GM23338 (cell line): ENCODE measurements around the gene DUSP10. TPM values are rescaled to one million over a fixed set of nuclear protein-coding genes. Genes with fewer than 3 reads are reported as not detected.

Experiments used
- ATAC-seq: fragments of 200-7000 bp; cut with Tn5 transposase; 3 replicates; pipeline ENCODE4 v1.9.1; 2020
- DNase-seq: peaks from one replicate; pipeline ENCODE4 v3.0.0-alpha.2; 2015; ENCODE audit warnings: low spot score
- H2AFZ ChIP-seq: fragments of 200-600 bp; sonication (generic); 2 replicates; pipeline ENCODE4 v1.8.0; 2016; ENCODE audit warnings: antibody characterized with exemption, mild to moderate bottlenecking, moderate library complexity
- H3F3A ChIP-seq: fragments of 200-600 bp; sonication (generic); replicated peaks from 2 replicates; pipeline ENCODE4 v1.8.0; 2017; ENCODE audit warnings: antibody characterized with exemption, mixed run types, low read depth
- H3K27ac ChIP-seq: fragments of 200-600 bp; sonication (generic); 2 replicates; pipeline ENCODE4 v1.6.1; 2016; ENCODE audit warnings: low read depth
- H3K27me3 ChIP-seq: fragments of 200-600 bp; sonication (generic); 2 replicates; pipeline ENCODE4 v1.8.0; 2016; ENCODE audit warnings: mild to moderate bottlenecking, mixed run types, moderate library complexity; ENCODE audit not compliant: insufficient read depth
- H3K36me3 ChIP-seq: fragments of 200-600 bp; sonication (generic); 2 replicates; pipeline ENCODE4 v1.8.0; 2016; ENCODE audit warnings: mild to moderate bottlenecking; ENCODE audit not compliant: insufficient read depth
- H3K4me1 ChIP-seq: fragments of 200-600 bp; sonication (generic); 2 replicates; pipeline ENCODE4 v1.8.0; 2016; ENCODE audit warnings: mild to moderate bottlenecking, moderate library complexity; ENCODE audit not compliant: insufficient read depth
- H3K4me2 ChIP-seq: fragments of 200-600 bp; sonication (generic); 2 replicates; pipeline ENCODE4 v1.7.1; 2017; ENCODE audit warnings: mixed run types
- H3K4me3 ChIP-seq: fragments of 200-600 bp; sonication (generic); 2 replicates; pipeline ENCODE4 v1.6.1; 2016; ENCODE audit warnings: mixed run types
- H3K79me2 ChIP-seq: fragments of 200-600 bp; sonication (generic); replicated peaks from 2 replicates; pipeline ENCODE4 v1.8.0; 2017; ENCODE audit warnings: mild to moderate bottlenecking; ENCODE audit not compliant: insufficient read depth
- H3K9me2 ChIP-seq: fragments of 200-600 bp; sonication (generic); 2 replicates; pipeline ENCODE4 v1.8.0; 2017; ENCODE audit not compliant: insufficient read depth
- H4K20me1 ChIP-seq: fragments of 200-600 bp; sonication (generic); replicated peaks from 2 replicates; pipeline ENCODE4 v1.8.0; 2017; ENCODE audit warnings: mild to moderate bottlenecking; ENCODE audit not compliant: insufficient read depth
- H3K27ac Mint-ChIP-seq: 2 replicates; pipeline ENCODE4 v1.8.0; 2020; ENCODE audit warnings: inconsistent platforms, mild to moderate bottlenecking, moderate library complexity, mixed read lengths
- H3K27me3 Mint-ChIP-seq: 3 replicates; pipeline ENCODE4 v1.8.0; 2022; ENCODE audit warnings: low read depth, mild to moderate bottlenecking, moderate library complexity, mixed read lengths, inconsistent platforms; ENCODE audit not compliant: insufficient read depth, poor library complexity
- H3K36me3 Mint-ChIP-seq: 3 replicates; pipeline ENCODE4 v1.8.0; 2021; ENCODE audit warnings: low read depth, mild to moderate bottlenecking, inconsistent platforms, moderate library complexity, mixed read lengths
- H3K4me1 Mint-ChIP-seq: 3 replicates; pipeline ENCODE4 v1.8.0; 2020; ENCODE audit warnings: mild to moderate bottlenecking, inconsistent platforms, mixed read lengths
- H3K4me3 Mint-ChIP-seq: 3 replicates; pipeline ENCODE4 v1.8.0; 2021; ENCODE audit warnings: moderate library complexity, mild to moderate bottlenecking, inconsistent platforms, mixed read lengths
- H3K9me3 Mint-ChIP-seq: 3 replicates; pipeline ENCODE4 v1.8.0; 2020; ENCODE audit warnings: moderate library complexity, mild to moderate bottlenecking, inconsistent platforms, mixed read lengths
- CREB1 ChIP-seq: fragments of 250-450 bp; sonication (Bioruptor Pico); IDR thresholded peaks from 2 replicates; pipeline ENCODE4 v1.5.0; 2020; ENCODE audit warnings: low read depth, mild to moderate bottlenecking, moderate library complexity
- EZH2 ChIP-seq: fragments of 200-600 bp; sonication (generic); IDR thresholded peaks from one replicate; pipeline ENCODE4 v1.8.0; 2017; ENCODE audit warnings: antibody characterized with exemption, mild to moderate bottlenecking, low read depth; ENCODE audit not compliant: unreplicated experiment
- EZH2phosphoT487 ChIP-seq: fragments of 200-600 bp; sonication (generic); IDR thresholded peaks from one replicate; pipeline ENCODE4 v1.8.1; 2018; ENCODE audit warnings: antibody characterized with exemption; ENCODE audit not compliant: unreplicated experiment
- JUNB ChIP-seq: IDR thresholded peaks from one replicate; pipeline ENCODE4 v1.6.1; 2016; ENCODE audit warnings: antibody characterized with exemption; ENCODE audit not compliant: unreplicated experiment
- NANOG ChIP-seq: IDR thresholded peaks from 2 replicates; pipeline ENCODE4 v1.6.1; 2016; ENCODE audit warnings: antibody characterized with exemption, borderline replicate concordance
- POLR2AphosphoS5 ChIP-seq: IDR thresholded peaks from 2 replicates; pipeline ENCODE4 v1.6.1; 2016; ENCODE audit warnings: antibody characterized with exemption, low read depth
- STAT1 ChIP-seq: IDR thresholded peaks from one replicate; pipeline ENCODE4 v1.6.1; 2016; ENCODE audit warnings: antibody characterized with exemption; ENCODE audit not compliant: unreplicated experiment
- ZNF114 ChIP-seq: fragments of 250-450 bp; sonication (Bioruptor Pico); IDR thresholded peaks from 2 replicates; pipeline ENCODE4 v1.5.0; 2020; ENCODE audit warnings: mild to moderate bottlenecking, moderate library complexity
- ZNF331 ChIP-seq: fragments of 250-450 bp; sonication (Bioruptor Pico); IDR thresholded peaks from 2 replicates; pipeline ENCODE4 v1.5.0; 2020; ENCODE audit warnings: low read depth, mild to moderate bottlenecking, moderate library complexity
- polyA plus RNA-seq: library from polyadenylated mRNA; unstranded; fragments of >200 nt; fragmentation: Nextera tagmentation; extraction: Ambion mirVana; gene quantifications from 2 replicates; pipeline ENCODE4 v1.2.1, GENCODE V29; 2016
- total RNA-seq: library from RNA; depleted of rRNA; stranded (reverse); fragments of >200 nt; shearing (Covaris generic); gene quantifications from 2 replicates; pipeline ENCODE4 v1.2.3, GENCODE V29; 2014
- TF ChIP-seq, protein P1 (sequence below): fragments of 250-450 bp; sonication (Bioruptor Pico); IDR thresholded peaks from 2 replicates; pipeline ENCODE4 v1.5.0; 2020; ENCODE audit warnings: mild to moderate bottlenecking, moderate library complexity
- TF ChIP-seq, protein P2 (sequence below): IDR thresholded peaks from one replicate; pipeline ENCODE4 v1.6.1; 2018; ENCODE audit warnings: antibody characterized with exemption; ENCODE audit not compliant: unreplicated experiment
- TF ChIP-seq, protein P3 (sequence below): IDR thresholded peaks from 2 replicates; pipeline ENCODE4 v1.6.1; 2016; ENCODE audit warnings: antibody characterized with exemption
- TF ChIP-seq, protein P4 (sequence below), 2 experiments: fragments of 200-600 bp in 1 of 2; sonication (generic) in 1 of 2; conservative IDR thresholded peaks; 2 replicates each; pipeline versions ENCODE4 v1.5.1 to v1.6.1; 2016 to 2017; ENCODE audit warnings: antibody characterized with exemption in 2 of 2, low read depth in 2 of 2, mild to moderate bottlenecking in 2 of 2, moderate library complexity in 1 of 2

Gene DUSP10
- total and polyA plus RNA-seq, 2 experiments from 2014 or later, result 1.5 to 1.6 TPM

DNA sequence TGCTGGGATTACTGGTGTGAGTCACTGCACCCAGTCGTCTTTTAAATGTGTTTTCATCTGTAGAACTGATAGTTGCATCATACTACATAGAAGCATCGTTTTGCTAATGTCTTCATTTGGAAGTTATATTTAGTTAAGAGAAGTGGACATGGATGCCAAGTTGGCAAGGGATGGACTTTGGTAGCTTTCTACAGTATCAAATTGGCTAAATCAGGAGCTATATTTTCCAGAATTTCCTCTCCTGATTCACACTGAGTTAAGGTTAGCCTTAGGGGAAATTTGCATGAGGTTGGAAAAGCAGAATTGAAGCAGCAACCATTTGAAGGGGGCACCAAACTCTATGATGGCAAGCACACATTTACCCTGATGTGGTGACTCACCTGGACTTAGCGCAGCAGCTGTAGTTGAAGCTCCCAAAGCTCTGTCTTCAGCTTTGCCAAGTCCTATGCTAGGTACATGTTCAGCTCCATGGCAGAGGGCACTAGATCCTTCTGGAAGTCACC is 43.9 kb downstream of the DUSP10 start:
- no peak overlapping the region for H3K4me2 ChIP-seq
- H3K79me2 ChIP-seq, result no peaks in the 10 kb centered on the region
- H2AFZ ChIP-seq, result no peak overlapping the region
- no peaks in the 10 kb centered on the region for H3K27me3 ChIP-seq
- no peak overlapping the region for H3K27ac ChIP-seq
- Mint-ChIP-seq H3K27ac (no peak overlapping the region), H3K27me3 (peaks cover 4% of the 10 kb centered on the region), H3K4me1 (no peaks in the 10 kb centered on the region), H3K4me3 (no peak overlapping the region), H3K9me3 (0 out of 3 replicates have a peak, but pooled peaks cover 4% of the 10 kb centered on the region), H3K36me3 (no peaks in the 10 kb centered on the region)
- ATAC-seq, result no peak
- DNase-seq, result no peak
- no peaks in the 10 kb centered on the region for H3K36me3 ChIP-seq
- H4K20me1 ChIP-seq, result no peaks in the 10 kb centered on the region
- no peaks in the 10 kb centered on the region for H3F3A ChIP-seq
- H3K4me1 ChIP-seq, result no peaks in the 10 kb centered on the region
- H3K9me2 ChIP-seq, result peaks cover 11% of the 10 kb centered on the region
- TF ChIP-seq ZNF331, result no peak
- TF ChIP-seq EZH2phosphoT487, result no peak
- no peak for TF ChIP-seq ZNF114 (CRISPR knock-in tag)
- TF ChIP-seq, protein P1, sequence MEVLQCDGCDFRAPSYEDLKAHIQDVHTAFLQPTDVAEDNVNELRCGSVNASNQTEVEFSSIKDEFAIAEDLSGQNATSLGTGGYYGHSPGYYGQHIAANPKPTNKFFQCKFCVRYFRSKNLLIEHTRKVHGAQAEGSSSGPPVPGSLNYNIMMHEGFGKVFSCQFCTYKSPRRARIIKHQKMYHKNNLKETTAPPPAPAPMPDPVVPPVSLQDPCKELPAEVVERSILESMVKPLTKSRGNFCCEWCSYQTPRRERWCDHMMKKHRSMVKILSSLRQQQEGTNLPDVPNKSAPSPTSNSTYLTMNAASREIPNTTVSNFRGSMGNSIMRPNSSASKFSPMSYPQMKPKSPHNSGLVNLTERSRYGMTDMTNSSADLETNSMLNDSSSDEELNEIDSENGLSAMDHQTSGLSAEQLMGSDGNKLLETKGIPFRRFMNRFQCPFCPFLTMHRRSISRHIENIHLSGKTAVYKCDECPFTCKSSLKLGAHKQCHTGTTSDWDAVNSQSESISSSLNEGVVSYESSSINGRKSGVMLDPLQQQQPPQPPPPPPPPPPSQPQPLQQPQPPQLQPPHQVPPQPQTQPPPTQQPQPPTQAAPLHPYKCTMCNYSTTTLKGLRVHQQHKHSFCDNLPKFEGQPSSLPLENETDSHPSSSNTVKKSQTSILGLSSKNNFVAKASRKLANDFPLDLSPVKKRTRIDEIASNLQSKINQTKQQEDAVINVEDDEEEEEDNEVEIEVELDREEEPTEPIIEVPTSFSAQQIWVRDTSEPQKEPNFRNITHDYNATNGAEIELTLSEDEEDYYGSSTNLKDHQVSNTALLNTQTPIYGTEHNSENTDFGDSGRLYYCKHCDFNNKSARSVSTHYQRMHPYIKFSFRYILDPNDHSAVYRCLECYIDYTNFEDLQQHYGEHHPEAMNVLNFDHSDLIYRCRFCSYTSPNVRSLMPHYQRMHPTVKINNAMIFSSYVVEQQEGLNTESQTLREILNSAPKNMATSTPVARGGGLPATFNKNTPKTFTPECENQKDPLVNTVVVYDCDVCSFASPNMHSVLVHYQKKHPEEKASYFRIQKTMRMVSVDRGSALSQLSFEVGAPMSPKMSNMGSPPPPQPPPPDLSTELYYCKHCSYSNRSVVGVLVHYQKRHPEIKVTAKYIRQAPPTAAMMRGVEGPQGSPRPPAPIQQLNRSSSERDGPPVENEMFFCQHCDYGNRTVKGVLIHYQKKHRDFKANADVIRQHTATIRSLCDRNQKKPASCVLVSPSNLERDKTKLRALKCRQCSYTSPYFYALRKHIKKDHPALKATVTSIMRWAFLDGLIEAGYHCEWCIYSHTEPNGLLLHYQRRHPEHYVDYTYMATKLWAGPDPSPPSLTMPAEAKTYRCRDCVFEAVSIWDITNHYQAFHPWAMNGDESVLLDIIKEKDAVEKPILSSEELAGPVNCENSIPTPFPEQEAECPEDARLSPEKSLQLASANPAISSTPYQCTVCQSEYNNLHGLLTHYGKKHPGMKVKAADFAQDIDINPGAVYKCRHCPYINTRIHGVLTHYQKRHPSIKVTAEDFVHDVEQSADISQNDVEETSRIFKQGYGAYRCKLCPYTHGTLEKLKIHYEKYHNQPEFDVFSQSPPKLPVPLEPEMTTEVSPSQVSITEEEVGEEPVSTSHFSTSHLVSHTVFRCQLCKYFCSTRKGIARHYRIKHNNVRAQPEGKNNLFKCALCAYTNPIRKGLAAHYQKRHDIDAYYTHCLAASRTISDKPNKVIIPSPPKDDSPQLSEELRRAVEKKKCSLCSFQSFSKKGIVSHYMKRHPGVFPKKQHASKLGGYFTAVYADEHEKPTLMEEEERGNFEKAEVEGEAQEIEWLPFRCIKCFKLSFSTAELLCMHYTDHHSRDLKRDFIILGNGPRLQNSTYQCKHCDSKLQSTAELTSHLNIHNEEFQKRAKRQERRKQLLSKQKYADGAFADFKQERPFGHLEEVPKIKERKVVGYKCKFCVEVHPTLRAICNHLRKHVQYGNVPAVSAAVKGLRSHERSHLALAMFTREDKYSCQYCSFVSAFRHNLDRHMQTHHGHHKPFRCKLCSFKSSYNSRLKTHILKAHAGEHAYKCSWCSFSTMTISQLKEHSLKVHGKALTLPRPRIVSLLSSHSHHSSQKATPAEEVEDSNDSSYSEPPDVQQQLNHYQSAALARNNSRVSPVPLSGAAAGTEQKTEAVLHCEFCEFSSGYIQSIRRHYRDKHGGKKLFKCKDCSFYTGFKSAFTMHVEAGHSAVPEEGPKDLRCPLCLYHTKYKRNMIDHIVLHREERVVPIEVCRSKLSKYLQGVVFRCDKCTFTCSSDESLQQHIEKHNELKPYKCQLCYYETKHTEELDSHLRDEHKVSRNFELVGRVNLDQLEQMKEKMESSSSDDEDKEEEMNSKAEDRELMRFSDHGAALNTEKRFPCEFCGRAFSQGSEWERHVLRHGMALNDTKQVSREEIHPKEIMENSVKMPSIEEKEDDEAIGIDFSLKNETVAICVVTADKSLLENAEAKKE (CRISPR knock-in tag), result no peak
- no peak for TF ChIP-seq EZH2
- TF ChIP-seq JUNB, result no peak
- TF ChIP-seq CREB1 (CRISPR knock-in tag), result no peak
- TF ChIP-seq POLR2AphosphoS5, result no peak
- TF ChIP-seq STAT1, result no peak
- TF ChIP-seq NANOG, result no peak
- TF ChIP-seq, protein P2, sequence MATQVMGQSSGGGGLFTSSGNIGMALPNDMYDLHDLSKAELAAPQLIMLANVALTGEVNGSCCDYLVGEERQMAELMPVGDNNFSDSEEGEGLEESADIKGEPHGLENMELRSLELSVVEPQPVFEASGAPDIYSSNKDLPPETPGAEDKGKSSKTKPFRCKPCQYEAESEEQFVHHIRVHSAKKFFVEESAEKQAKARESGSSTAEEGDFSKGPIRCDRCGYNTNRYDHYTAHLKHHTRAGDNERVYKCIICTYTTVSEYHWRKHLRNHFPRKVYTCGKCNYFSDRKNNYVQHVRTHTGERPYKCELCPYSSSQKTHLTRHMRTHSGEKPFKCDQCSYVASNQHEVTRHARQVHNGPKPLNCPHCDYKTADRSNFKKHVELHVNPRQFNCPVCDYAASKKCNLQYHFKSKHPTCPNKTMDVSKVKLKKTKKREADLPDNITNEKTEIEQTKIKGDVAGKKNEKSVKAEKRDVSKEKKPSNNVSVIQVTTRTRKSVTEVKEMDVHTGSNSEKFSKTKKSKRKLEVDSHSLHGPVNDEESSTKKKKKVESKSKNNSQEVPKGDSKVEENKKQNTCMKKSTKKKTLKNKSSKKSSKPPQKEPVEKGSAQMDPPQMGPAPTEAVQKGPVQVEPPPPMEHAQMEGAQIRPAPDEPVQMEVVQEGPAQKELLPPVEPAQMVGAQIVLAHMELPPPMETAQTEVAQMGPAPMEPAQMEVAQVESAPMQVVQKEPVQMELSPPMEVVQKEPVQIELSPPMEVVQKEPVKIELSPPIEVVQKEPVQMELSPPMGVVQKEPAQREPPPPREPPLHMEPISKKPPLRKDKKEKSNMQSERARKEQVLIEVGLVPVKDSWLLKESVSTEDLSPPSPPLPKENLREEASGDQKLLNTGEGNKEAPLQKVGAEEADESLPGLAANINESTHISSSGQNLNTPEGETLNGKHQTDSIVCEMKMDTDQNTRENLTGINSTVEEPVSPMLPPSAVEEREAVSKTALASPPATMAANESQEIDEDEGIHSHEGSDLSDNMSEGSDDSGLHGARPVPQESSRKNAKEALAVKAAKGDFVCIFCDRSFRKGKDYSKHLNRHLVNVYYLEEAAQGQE, result no peak
- TF ChIP-seq, protein P3, sequence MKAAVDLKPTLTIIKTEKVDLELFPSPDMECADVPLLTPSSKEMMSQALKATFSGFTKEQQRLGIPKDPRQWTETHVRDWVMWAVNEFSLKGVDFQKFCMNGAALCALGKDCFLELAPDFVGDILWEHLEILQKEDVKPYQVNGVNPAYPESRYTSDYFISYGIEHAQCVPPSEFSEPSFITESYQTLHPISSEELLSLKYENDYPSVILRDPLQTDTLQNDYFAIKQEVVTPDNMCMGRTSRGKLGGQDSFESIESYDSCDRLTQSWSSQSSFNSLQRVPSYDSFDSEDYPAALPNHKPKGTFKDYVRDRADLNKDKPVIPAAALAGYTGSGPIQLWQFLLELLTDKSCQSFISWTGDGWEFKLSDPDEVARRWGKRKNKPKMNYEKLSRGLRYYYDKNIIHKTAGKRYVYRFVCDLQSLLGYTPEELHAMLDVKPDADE, result no peak
- TF ChIP-seq, protein P4, sequence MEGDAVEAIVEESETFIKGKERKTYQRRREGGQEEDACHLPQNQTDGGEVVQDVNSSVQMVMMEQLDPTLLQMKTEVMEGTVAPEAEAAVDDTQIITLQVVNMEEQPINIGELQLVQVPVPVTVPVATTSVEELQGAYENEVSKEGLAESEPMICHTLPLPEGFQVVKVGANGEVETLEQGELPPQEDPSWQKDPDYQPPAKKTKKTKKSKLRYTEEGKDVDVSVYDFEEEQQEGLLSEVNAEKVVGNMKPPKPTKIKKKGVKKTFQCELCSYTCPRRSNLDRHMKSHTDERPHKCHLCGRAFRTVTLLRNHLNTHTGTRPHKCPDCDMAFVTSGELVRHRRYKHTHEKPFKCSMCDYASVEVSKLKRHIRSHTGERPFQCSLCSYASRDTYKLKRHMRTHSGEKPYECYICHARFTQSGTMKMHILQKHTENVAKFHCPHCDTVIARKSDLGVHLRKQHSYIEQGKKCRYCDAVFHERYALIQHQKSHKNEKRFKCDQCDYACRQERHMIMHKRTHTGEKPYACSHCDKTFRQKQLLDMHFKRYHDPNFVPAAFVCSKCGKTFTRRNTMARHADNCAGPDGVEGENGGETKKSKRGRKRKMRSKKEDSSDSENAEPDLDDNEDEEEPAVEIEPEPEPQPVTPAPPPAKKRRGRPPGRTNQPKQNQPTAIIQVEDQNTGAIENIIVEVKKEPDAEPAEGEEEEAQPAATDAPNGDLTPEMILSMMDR (conservative IDR thresholded peaks at IDR 0.05; ENCODE audit: low read depth in 2 of 2), result no peak
- H3K4me3 ChIP-seq, result no peak overlapping the region
